HG03103 (cell line): ENCODE data around the gene AQP11.

ENCODE experiments used
- ATAC-seq: cut with Tn5 transposase; IDR thresholded peaks from one replicate; pipeline ENCODE4 v1.9.1; 2021; ENCODE audit warnings: low read depth; ENCODE audit not compliant: unreplicated experiment

AQP11 gene

DNA sequence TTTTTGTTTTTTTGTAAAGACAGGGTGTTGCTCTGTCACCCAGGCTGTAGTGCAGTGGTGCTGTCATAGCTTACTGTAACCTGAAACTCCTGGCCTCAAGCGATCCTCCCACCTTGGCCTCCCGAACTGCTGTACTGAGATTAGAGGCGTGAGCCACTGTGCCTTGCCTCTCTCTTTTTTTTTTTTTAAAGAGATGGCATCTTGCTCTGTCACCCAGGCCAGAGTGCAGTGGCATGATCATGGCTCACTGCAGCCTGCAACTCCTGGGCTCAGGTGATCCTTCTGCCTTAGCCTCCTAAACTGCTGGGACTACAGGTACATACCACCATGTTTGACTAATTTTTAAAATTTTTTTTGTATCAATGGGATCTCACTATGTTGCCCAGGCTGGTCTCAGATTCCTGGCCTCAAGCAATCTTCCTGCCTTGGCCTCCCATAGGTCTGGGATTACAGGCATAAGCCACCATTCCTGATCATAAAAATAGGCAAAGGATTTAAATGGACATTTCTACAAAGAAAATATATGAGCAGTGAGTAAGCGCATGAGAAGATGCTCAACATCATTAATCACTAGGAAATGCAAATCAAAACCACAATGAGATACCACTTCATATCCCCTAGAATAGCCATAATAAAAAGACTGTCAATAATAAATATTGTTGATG is 65.1 kb downstream of the AQP11 start:
- ATAC-seq, result no peak

DNA sequence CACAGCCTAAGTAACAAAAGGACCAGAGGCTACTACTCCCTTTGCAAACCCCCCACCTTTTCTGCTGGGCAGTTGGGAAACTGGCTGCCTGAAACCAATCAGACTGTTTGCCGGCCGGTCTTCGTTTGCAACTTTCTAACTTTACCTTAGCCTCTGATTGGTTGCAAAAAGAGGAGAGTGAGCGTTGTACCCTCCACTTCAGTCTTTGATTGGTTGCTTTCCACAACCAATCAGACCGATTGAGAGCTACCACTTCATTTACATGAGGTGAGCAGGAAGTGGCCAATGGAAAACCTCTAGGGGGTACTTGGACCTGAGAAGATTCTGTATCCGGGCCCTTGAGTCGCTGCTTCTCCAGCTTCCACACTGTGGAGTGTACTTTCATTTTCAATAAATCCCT is 66.6 kb downstream of the AQP11 start:
- ATAC-seq, result no peak

- no peak for ATAC-seq
These were observed 68.7 kb downstream of the AQP11 start for GRCh38 chr11:77658213-77659013.
